Measurements from ENCODE around the gene LRBA. TPM values are rescaled to one million over a fixed set of nuclear protein-coding genes. Genes with fewer than 3 reads are reported as not detected.
A peak's percentile ranks its signal among the peaks of the same experiment; 100 is the strongest.

The LRBA gene
- total RNA-seq, 1 donor from 2014 or later = 103 TPM

GRCh38 chr4:150218447-150218846 is 796.6 kb downstream of the LRBA start:
- Histone ChIP-seq H3K36me3 (ENCODE audit: control insufficient read depth, insufficient read depth, low read length) (no peaks in the 10 kb centered on the region), H3K27me3 (ENCODE audit: control insufficient read depth, insufficient read depth, low read length) (no peaks in the 10 kb centered on the region), H3K4me3 (ENCODE audit: low read depth, low read length) (no peak overlapping the region)
- DNase-seq (ENCODE audit: low read depth) (no peak), FAIRE-seq (no peak)
- no peak for TF ChIP-seq CTCF (IDR thresholded peaks at IDR 0.05; ENCODE audit: insufficient read depth, low read length, severe bottlenecking)

GRCh38 chr4:150217808-150218207 is 797.3 kb downstream of the LRBA start:
- Histone ChIP-seq H3K36me3 (ENCODE audit: control insufficient read depth, insufficient read depth, low read length) (no peaks in the 10 kb centered on the region), H3K4me3 (ENCODE audit: low read depth, low read length) (no peak overlapping the region), H3K27me3 (ENCODE audit: control insufficient read depth, insufficient read depth, low read length) (no peaks in the 10 kb centered on the region)
- no peak for FAIRE-seq
- TF ChIP-seq CTCF (IDR thresholded peaks at IDR 0.05; ENCODE audit: insufficient read depth, low read length, severe bottlenecking) = no peak
- DNase-seq (ENCODE audit: low read depth) = no peak

GRCh38 chr4:150217192-150217591 is 797.9 kb downstream of the LRBA start:
- no peaks in the 10 kb centered on the region for H3K36me3 ChIP-seq (ENCODE audit: control insufficient read depth, insufficient read depth, low read length)
- H3K27me3 ChIP-seq (ENCODE audit: control insufficient read depth, insufficient read depth, low read length) = no peaks in the 10 kb centered on the region
- TF ChIP-seq CTCF (IDR thresholded peaks at IDR 0.05; ENCODE audit: insufficient read depth, low read length, severe bottlenecking) = peak; percentile 55
- H3K4me3 ChIP-seq (ENCODE audit: low read depth, low read length) = no peak overlapping the region
- FAIRE-seq = no peak
- peak; percentile 74 for DNase-seq (ENCODE audit: low read depth)

GRCh38 chr4:150216726-150217125 is 798.4 kb downstream of the LRBA start:
- TF ChIP-seq CTCF (IDR thresholded peaks at IDR 0.05; ENCODE audit: insufficient read depth, low read length, severe bottlenecking) = no peak
- FAIRE-seq (no peak), DNase-seq (ENCODE audit: low read depth) (no peak)
- no peak overlapping the region for H3K4me3 ChIP-seq (ENCODE audit: low read depth, low read length)
- no peaks in the 10 kb centered on the region for H3K27me3 ChIP-seq (ENCODE audit: control insufficient read depth, insufficient read depth, low read length)
- H3K36me3 ChIP-seq (ENCODE audit: control insufficient read depth, insufficient read depth, low read length) = no peaks in the 10 kb centered on the region

GRCh38 chr4:150215601-150216000 is 799.5 kb downstream of the LRBA start:
- no peak for FAIRE-seq
- Histone ChIP-seq H3K27me3 (ENCODE audit: control insufficient read depth, insufficient read depth, low read length) (peaks cover 6% of the 10 kb centered on the region), H3K4me3 (ENCODE audit: low read depth, low read length) (no peak overlapping the region), H3K36me3 (ENCODE audit: control insufficient read depth, insufficient read depth, low read length) (no peaks in the 10 kb centered on the region)
- TF ChIP-seq CTCF (IDR thresholded peaks at IDR 0.05; ENCODE audit: insufficient read depth, low read length, severe bottlenecking) = no peak
- DNase-seq (ENCODE audit: low read depth) = peak; percentile 79

Other genes starting within 250 kb of the LRBA start
- gene RPS3A, start 84.3 kb upstream of the LRBA start, total RNA-seq = 3,491 and 4,856 TPM in 2 replicates

Measured in bronchial epithelial cell (primary cell).